ENCODE results near the gene IFI27L1. TPM values are rescaled to one million over a fixed set of nuclear protein-coding genes. Genes with fewer than 3 reads are reported as not detected.

Gene IFI27L1
- total RNA-seq, 1 donor from 2014 or later: 13.0 TPM

- peak; percentile 21 to 64 for DNase-seq (ENCODE audit: low read depth in 2 of 2)
Observed at GRCh38 chr14:94079891-94080620, 1.1 kb upstream of the IFI27L1 start.

GRCh38 chr14:94081386-94081820 is 293 bp downstream of the IFI27L1 start:
- DNase-seq (ENCODE audit: low read depth in 2 of 2): no peak

DNA sequence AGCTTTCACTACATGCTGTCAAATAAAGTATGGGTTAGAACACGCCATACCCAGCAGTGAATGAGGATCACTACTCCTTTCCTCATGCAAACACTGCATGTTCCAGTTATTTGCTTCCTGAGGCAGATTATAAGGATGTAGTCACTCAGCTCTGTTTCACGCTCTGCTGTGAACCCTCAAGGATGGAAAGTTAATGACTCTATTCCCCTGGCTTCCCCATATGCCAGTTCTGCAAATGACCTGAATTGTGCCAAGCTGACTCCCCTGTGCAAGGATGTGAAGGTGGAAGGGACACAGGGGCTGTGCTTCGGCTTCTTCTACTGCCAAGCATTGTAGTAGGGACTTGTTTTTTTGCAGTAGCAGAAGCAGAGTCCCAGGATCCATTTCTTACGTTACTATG is 6.8 kb downstream of the IFI27L1 start:
- no peak for DNase-seq (ENCODE audit: low read depth in 2 of 2)

GRCh38 chr14:94088516-94088915 is 7.4 kb downstream of the IFI27L1 start:
- DNase-seq (ENCODE audit: low read depth in 2 of 2): no peak

- DNase-seq (ENCODE audit: low read depth in 2 of 2): no peak
Observed at GRCh38 chr14:94089479-94089878, 8.4 kb downstream of the IFI27L1 start.

GRCh38 chr14:94093418-94093817 is 12.3 kb downstream of the IFI27L1 start:
- DNase-seq (ENCODE audit: low read depth in 2 of 2): no peak

GRCh38 chr14:94097091-94097490 is 16.0 kb downstream of the IFI27L1 start:
- no peak for DNase-seq (ENCODE audit: low read depth in 2 of 2)

DNA sequence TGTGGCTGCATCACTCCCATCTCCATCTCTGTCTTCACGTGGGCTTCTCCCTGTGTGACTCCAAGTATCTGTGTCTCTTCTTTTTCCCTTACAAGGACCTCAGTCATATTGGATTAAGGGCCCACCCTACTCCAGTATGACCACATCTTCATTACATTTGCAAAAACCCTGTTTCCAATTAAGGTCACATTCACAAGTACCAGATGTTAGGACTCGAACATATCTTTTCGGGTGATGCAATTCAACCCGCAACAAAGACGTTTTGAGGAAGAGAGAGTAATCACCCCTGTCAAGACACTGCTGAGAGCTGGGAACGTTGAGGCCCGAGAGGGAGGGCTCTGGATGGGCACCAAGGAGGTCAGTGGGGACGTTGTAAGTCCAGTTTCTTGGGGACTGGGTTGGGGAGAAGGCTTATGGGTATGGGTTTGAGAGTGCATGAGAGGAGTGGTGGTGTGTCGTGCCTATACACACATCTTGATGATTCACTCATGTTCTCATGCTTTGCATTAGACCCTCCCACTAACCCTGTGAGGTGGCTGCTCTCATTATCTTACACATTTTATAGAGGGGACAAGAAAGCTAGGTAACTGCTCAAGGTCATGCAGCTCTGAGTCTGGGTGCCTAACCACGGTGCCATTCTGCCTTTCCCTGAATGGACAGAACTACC is 17.3 kb downstream of the IFI27L1 start:
- no peak for DNase-seq (ENCODE audit: low read depth in 2 of 2)

GRCh38 chr14:94099006-94099405 is 17.9 kb downstream of the IFI27L1 start:
- DNase-seq (ENCODE audit: low read depth in 2 of 2): no peak

- no peak for DNase-seq (ENCODE audit: low read depth in 2 of 2)
Observed at GRCh38 chr14:94100847-94101246, 19.7 kb downstream of the IFI27L1 start.

- DNase-seq (ENCODE audit: low read depth in 2 of 2): no peak
Observed at GRCh38 chr14:94101748-94102147, 20.6 kb downstream of the IFI27L1 start.

- no peak for DNase-seq (ENCODE audit: low read depth in 2 of 2)
Observed at GRCh38 chr14:94102768-94103482, 21.8 kb downstream of the IFI27L1 start.

- DNase-seq (ENCODE audit: low read depth in 2 of 2): no peak
Observed at GRCh38 chr14:94103554-94104150, 22.5 kb downstream of the IFI27L1 start.

- DNase-seq (ENCODE audit: low read depth in 2 of 2): no peak
Observed at GRCh38 chr14:94104731-94105130, 23.6 kb downstream of the IFI27L1 start.

DNA sequence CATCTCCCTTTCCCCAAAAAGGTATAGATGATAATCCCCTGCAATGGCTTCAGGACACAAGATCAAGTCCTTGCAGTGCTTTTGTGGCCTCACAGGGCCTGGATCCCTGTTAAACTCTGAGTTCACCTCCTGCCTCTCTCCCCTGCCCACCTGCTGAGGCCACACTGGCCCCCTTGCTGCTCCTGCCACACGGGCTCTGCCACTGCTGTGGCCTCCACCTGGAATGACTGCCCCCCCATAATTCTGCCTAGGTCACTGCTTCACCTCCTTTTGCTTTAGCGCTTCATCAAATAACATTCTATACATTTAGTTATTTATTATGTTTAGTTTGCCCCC is 28.8 kb downstream of the IFI27L1 start:
- no peak for DNase-seq (ENCODE audit: low read depth in 2 of 2)

- DNase-seq (ENCODE audit: low read depth in 2 of 2): no peak
Observed at GRCh38 chr14:94110552-94111181, 29.6 kb downstream of the IFI27L1 start, which contains the start of gene IFI27. TSS of gene IFI27 (plus strand) at chr14:94110736.

DNA sequence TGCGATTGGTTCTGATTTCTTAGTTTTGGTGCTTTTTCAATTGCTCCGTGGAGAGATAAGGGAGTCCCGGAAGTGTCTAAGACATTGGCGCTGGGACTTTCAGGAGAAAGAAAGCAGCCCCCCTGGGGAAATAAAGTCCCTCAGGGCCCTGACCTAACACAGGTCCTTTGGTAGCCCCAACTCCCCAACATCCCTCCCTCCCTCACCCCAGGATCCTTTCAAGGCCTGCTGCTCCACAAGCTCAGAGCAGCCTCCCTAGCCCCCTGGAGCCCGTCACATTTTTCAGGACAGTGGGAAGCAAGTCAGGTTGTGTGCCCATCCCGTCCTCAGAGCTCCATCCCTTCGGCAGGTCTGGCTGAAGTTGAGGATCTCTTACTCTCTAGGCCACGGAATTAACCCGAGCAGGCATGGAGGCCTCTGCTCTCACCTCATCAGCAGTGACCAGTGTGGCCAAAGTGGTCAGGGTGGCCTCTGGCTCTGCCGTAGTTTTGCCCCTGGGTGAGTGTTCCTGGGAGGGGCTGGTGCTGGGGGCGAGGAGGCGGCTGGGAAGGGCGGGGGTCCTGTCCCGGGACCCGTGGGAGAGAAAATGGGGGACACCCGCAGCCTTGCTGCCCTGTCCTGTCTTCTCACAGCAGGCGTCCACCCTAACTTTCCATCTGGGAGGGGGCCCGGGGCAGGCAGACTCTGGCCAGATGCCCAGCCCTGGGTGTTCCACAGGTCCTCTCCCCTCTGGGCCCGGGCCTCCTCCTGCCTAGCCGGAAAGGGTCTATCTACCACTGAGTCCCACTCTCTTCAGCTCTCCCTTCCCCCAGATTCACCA is 30.4 kb downstream of the IFI27L1 start:
- no peak for DNase-seq (ENCODE audit: low read depth in 2 of 2)

DNA sequence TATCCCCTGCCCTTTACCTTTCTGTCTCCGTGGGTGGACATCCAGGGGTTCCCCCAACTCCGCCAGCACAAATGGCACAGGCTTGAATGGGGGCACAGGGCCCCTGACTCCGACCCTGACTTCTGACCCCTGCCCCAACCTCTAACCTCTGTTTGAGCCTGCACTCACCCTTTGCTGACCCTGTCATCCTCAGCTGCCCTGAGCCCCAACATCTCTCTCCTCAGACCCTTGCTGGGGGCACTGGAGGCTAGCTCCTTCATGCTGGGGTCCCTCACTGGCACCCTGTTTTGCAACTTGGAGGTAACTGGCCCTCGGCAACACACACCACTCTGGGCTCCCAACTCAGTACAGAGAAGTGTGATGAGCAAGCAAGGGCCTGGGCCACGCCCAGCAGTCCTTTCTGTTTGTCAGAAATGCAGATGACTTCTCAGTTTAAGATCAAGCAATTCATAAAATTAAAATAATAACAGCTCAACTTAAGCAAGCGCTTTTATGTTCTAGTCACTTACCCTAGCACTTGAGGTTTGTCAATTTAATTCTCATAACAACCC is 31.5 kb downstream of the IFI27L1 start:
- no peak for DNase-seq (ENCODE audit: low read depth in 2 of 2)

DNA sequence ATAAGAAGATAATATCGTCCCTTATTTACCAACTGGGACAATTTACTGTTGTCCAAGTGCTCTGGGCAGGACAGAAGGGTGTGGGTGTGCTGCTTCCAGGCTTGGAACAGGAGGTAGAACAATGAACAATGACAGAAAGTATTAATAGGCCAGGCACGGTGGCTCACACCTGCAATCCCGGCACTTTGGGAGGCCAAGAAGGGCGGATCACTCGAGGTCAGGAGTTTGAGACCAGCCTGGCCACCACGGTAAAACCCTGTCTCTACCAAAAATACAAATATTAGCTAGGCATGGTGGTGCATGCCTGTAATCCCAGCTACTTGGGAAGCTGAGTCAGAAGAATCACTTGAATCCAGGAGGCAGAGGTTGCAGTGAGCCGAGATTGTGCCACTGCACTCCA is 32.0 kb downstream of the IFI27L1 start:
- no peak for DNase-seq (ENCODE audit: low read depth in 2 of 2)

DNA sequence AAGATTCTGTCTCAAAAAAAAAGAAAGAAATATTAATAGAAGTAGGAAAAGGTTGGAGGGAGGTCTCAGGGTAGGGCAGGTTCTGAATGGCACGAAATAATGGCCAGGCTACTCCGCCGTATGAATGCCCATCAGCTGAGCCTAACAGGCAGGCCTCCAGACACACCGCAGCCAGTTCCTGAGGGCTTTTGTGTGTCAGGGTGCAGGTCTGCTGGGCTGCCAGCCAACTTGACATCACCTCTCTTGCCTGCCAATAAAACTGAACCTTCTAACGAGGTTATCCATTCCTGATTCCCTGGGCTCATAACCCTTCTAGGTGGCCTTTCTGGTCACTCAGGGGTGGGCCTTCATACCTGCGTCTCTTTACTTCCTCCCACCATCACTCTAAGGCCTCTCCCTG is 32.4 kb downstream of the IFI27L1 start:
- DNase-seq (ENCODE audit: low read depth in 2 of 2): peak; percentile 55 to 56
